Endometrium (tissue), 2 donors: ENCODE data around the gene LRMDA.

Experiments used
- FAIRE-seq: peaks from 2 replicates; lab custom pipeline; 2012; peaks lifted over from hg19 to GRCh38; lab: Jason Lieb, UNC
- donor health status: control.
- donor health status: control.

LRMDA gene

GRCh38 chr10:76444034-76444800 is 1012.8 kb downstream of the LRMDA start:
- FAIRE-seq = no peak

GRCh38 chr10:76447578-76447977 is 1016.2 kb downstream of the LRMDA start:
- FAIRE-seq = no peak

- FAIRE-seq = no peak
Measured at GRCh38 chr10:76451911-76452310, 1020.5 kb downstream of the LRMDA start.

- no peak for FAIRE-seq
Measured at GRCh38 chr10:76453332-76453731, 1021.9 kb downstream of the LRMDA start.

- no peak for FAIRE-seq
Measured at GRCh38 chr10:76453997-76454396, 1022.6 kb downstream of the LRMDA start.

GRCh38 chr10:76454506-76455140 is 1023.2 kb downstream of the LRMDA start:
- no peak for FAIRE-seq

GRCh38 chr10:76456197-76456596 is 1024.8 kb downstream of the LRMDA start:
- no peak for FAIRE-seq

- FAIRE-seq = no peak
Measured at GRCh38 chr10:76459016-76459730, 1027.7 kb downstream of the LRMDA start.

GRCh38 chr10:76461024-76461423 is 1029.6 kb downstream of the LRMDA start:
- no peak for FAIRE-seq

GRCh38 chr10:76463111-76463510 is 1031.7 kb downstream of the LRMDA start:
- FAIRE-seq = no peak

- FAIRE-seq = no peak
Measured at GRCh38 chr10:76466836-76467503, 1035.5 kb downstream of the LRMDA start.

GRCh38 chr10:76469675-76470074 is 1038.3 kb downstream of the LRMDA start:
- FAIRE-seq = no peak

- no peak for FAIRE-seq
Measured at GRCh38 chr10:76479103-76479790, 1047.8 kb downstream of the LRMDA start.

GRCh38 chr10:76481178-76481577 is 1049.8 kb downstream of the LRMDA start:
- no peak for FAIRE-seq

- no peak for FAIRE-seq
Measured at GRCh38 chr10:76487582-76487981, 1056.2 kb downstream of the LRMDA start.

GRCh38 chr10:76488602-76489001 is 1057.2 kb downstream of the LRMDA start:
- FAIRE-seq = no peak

GRCh38 chr10:76491216-76491615 is 1059.8 kb downstream of the LRMDA start:
- FAIRE-seq = no peak

- no peak for FAIRE-seq
Measured at GRCh38 chr10:76492026-76492425, 1060.6 kb downstream of the LRMDA start.

GRCh38 chr10:76492678-76493472 is 1061.5 kb downstream of the LRMDA start:
- no peak for FAIRE-seq

- FAIRE-seq = no peak
Measured at GRCh38 chr10:76497666-76498065, 1066.2 kb downstream of the LRMDA start.

GRCh38 chr10:76504823-76505222 is 1073.4 kb downstream of the LRMDA start:
- FAIRE-seq = no peak
